ENCODE results near the gene BOC. TPM values are rescaled to one million over a fixed set of nuclear protein-coding genes. Genes with fewer than 3 reads are reported as not detected.

BOC gene
- total and polyA plus RNA-seq, 2 of the 8 experiments (the other 6 are each of a cell fraction or from before 2014, with no cell fraction given): 6.9 to 9.3 TPM

GRCh38 chr3:113177526-113177925 lies 33.8 kb upstream of the BOC start:
- Histone ChIP-seq H4K20me1 (replicated peaks in 1 of 2; ENCODE audit: control insufficient read depth in 1 of 2, insufficient read depth in 2 of 2, low read length in 2 of 2) (no peaks in the 10 kb centered on the region), H2BK12ac (ENCODE audit: low read depth, low read length) (no peak overlapping the region), H3K79me1 (ENCODE audit: low read depth, low read length) (no peaks in the 10 kb centered on the region), H2BK120ac (replicated peaks; ENCODE audit: low read depth, low read length) (no peak overlapping the region), H2BK20ac (ENCODE audit: low read length) (no peak overlapping the region), H2BK15ac (ENCODE audit: low read length) (no peak overlapping the region), H2AFZ (ENCODE audit: low read length) (no peak overlapping the region), H3K36me3 (ENCODE audit: control insufficient read depth in 2 of 4, insufficient read depth in 4 of 4, low read length in 3 of 4) (no peaks in the 10 kb centered on the region), H3K4me2 (ENCODE audit: insufficient read depth in 1 of 2, low read depth in 2 of 2, low read length in 2 of 2) (no peak overlapping the region), H3K9ac (replicated peaks in 1 of 4; ENCODE audit: extremely low read depth in 1 of 4, low read depth in 3 of 4, low read length in 3 of 4) (no peak overlapping the region), H3K4ac (replicated peaks; ENCODE audit: insufficient read length, low read depth, low read length) (no peak overlapping the region), H2BK5ac (ENCODE audit: low read depth, low read length) (no peak overlapping the region), H3K14ac (ENCODE audit: insufficient read length) (no peak overlapping the region), H3K18ac (ENCODE audit: extremely low read depth, low read length) (no peak overlapping the region), H3K23me2 (ENCODE audit: low read depth, low read length) (peaks cover 4% of the 10 kb centered on the region; the same call in 1 of the 2 replicates), H2AK5ac (ENCODE audit: low read depth, low read length) (no peak overlapping the region), H3K4me1 (replicated peaks in 1 of 4; ENCODE audit: control insufficient read depth in 3 of 4, insufficient read depth in 4 of 4, low read length in 3 of 4) (peaks cover 0 to 4% (median 2%) of the 10 kb centered on the region in 4 experiments; a peak in 2 of 7 replicates), H3K4me3 (ENCODE audit: extremely low read depth in 1 of 4, insufficient read depth in 2 of 4, low read depth in 3 of 4, low read length in 4 of 4) (no peak overlapping the region), H4K91ac (replicated peaks; ENCODE audit: insufficient read length, low read length) (no peak overlapping the region), H3K27ac (ENCODE audit: low read depth, low read length) (no peak overlapping the region), H3K27me3 (replicated peaks in 1 of 4; ENCODE audit: control insufficient read depth in 3 of 4, extremely low read depth in 1 of 4, insufficient read depth in 3 of 4, low read length in 3 of 4) (no peaks in the 10 kb centered on the region), H3K9me3 (ENCODE audit: insufficient read depth in 2 of 2, low read depth in 1 of 2, low read length in 1 of 2) (no peaks in the 10 kb centered on the region), H3K23ac (ENCODE audit: insufficient read length) (no peak overlapping the region), H3K56ac (replicated peaks; ENCODE audit: insufficient read length, low read depth, low read length) (no peak overlapping the region), H4K8ac (ENCODE audit: extremely low read depth, insufficient read depth, low read length) (no peak overlapping the region), H3K79me2 (ENCODE audit: control insufficient read depth in 1 of 2, insufficient read depth in 2 of 2, low read length in 2 of 2) (no peaks in the 10 kb centered on the region), H4K5ac (ENCODE audit: insufficient read length, low read depth, low read length) (no peak overlapping the region)
- no peak for FAIRE-seq
- no peak for DNase-seq (ENCODE audit: low read depth in 1 of 2, low spot score in 2 of 2)
- WGBS, 2 experiments (ENCODE audit: extremely low coverage in 1 of 2, insufficient coverage in 1 of 2, insufficient read length in 1 of 2, insufficient replicate concordance in 2 of 2, low coverage in 1 of 2, low lambda C conversion rate in 2 of 2, missing lambda C conversion rate in 1 of 2): 95% methylated on average over 2 of the region's 2 CpGs; no CpG with 5 or more reads in 1 of the 2 experiments
- POLR2A ChIA-PET (ENCODE audit: partially characterized antibody): no interaction called here
- CTCF ChIA-PET (ENCODE audit: partially characterized antibody): interaction anchor here (1.2 kb wide), 1 partner anchor 8 kb away, joined by 3 read pairs; no protein-coding TSS in a partner anchor
- no peak for TF ChIP-seq SAP30 (IDR thresholded peaks at IDR 0.05; ENCODE audit: insufficient read depth, insufficient replicate concordance, low read length)
